GM19467 (cell line): ENCODE data around the gene FGD2.
"Not testable (repeated sequence)": the region's sequence is repeated elsewhere in the genome, so short reads cannot be mapped to it uniquely, and the experiment has no call there.

Source experiments
- ATAC-seq: cut with Tn5 transposase; IDR thresholded peaks from one replicate; pipeline ENCODE4 v1.9.1; 2021; ENCODE audit warnings: mild to moderate bottlenecking, moderate library complexity; ENCODE audit not compliant: unreplicated experiment

FGD2 gene

DNA sequence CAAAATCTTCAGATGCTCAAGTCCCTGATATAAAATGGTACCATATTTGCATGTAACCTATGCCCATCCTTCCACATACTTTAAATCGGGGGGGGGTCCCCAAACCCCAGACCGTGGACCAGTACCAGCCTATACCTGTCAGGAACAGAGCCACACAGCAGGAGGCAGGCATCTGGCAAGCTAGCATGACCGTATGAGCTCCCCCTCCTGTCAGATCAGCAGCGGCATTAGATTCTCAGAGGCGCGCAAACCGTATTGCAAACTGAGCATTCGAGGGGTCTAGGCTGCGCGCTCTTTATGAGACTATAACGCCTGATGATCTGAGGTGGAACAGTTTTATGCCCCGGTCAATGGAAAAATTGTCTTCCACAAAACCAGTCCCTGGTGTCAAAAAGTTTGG is 30.7 kb downstream of the FGD2 start:
- no peak for ATAC-seq

GRCh38 chr6:37038292-37039198 is 33.1 kb downstream of the FGD2 start:
- no peak for ATAC-seq

DNA sequence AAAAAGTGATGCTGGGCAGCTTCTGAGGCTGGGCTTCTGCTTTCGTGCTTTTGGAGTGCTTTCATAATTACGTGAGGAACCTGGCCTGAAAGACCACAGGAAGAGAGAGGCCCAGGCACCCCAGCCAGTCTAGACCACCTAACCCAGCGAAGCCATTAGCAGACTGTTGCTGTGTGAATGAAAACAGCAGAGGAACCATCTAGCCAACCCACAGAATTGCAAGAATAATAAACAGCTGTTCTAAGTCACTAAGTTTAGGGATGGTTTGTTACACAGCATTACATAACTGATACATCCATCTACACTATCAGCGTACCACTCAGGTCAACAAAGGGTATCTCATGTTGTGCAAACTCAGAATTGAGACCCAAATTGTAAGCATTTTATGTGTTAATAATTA is 34.5 kb downstream of the FGD2 start:
- ATAC-seq = no peak

GRCh38 chr6:37041521-37041920 is 36.1 kb downstream of the FGD2 start:
- no peak for ATAC-seq

- no peak for ATAC-seq
Measured at GRCh38 chr6:37042150-37042549, 36.7 kb downstream of the FGD2 start.

- ATAC-seq = not testable (repeated sequence)
Measured at GRCh38 chr6:37043091-37043490, 37.6 kb downstream of the FGD2 start.

DNA sequence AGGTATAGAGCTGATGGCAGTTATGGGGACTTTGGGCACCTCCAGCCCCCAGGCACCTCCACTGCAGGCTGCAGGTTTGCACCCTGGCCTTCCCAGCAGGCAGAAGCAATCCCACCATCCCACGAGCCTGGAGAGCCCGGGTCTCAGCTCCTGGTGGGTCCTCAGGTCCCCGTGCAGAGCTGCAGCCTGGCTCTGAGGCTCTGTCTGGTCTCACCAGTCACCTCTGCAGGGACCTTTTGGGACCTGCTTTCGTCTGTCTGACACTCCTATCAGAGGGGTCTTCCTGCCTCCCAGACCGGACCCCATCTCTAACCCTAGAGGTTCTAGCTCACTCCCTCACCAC is 41.9 kb downstream of the FGD2 start:
- ATAC-seq = no peak

GRCh38 chr6:37047689-37048402 is 42.4 kb downstream of the FGD2 start:
- ATAC-seq = no peak

DNA sequence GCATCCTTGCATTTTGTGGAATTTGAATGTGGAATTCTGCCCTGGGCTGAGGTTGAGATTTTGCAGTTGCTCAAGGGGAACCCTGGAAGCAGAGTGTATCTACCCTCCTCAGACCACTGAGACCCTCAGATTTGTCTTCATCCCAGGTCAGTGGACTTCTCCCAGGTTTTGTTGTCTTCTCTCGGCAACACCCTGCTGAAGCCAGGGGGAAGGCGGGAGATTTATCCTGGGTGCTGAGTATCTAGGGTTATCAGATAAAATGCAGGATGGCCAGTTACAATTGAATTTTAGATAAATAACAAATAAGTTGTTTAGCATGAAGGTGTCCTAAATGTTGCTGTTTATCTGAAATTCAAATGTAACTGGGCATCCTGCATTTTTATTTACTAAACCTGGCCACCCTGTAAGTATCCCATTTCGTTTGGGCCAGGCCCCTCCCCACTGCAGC is 43.0 kb downstream of the FGD2 start:
- no peak for ATAC-seq

- ATAC-seq = peak; percentile 47
Measured at GRCh38 chr6:37048851-37049757, 43.6 kb downstream of the FGD2 start.

- peak; percentile 3 for ATAC-seq
Measured at GRCh38 chr6:37049758-37050044, 44.2 kb downstream of the FGD2 start.

- peak; percentile 43 for ATAC-seq
Measured at GRCh38 chr6:37050045-37050853, 44.8 kb downstream of the FGD2 start.

DNA sequence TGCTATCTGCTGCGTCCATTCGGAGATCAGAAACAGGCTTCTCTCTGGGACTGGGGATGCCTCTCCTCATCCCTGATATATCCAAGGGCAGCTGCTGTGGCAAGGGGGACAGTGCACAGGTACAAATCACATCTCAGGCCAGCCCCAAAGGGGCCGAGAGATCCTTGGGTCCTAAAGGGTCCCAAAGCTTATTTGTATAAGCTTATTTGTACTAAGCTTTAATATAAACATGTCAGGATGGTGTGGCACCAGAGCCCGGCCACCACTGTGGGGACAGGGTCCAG is 45.3 kb downstream of the FGD2 start:
- no peak for ATAC-seq

DNA sequence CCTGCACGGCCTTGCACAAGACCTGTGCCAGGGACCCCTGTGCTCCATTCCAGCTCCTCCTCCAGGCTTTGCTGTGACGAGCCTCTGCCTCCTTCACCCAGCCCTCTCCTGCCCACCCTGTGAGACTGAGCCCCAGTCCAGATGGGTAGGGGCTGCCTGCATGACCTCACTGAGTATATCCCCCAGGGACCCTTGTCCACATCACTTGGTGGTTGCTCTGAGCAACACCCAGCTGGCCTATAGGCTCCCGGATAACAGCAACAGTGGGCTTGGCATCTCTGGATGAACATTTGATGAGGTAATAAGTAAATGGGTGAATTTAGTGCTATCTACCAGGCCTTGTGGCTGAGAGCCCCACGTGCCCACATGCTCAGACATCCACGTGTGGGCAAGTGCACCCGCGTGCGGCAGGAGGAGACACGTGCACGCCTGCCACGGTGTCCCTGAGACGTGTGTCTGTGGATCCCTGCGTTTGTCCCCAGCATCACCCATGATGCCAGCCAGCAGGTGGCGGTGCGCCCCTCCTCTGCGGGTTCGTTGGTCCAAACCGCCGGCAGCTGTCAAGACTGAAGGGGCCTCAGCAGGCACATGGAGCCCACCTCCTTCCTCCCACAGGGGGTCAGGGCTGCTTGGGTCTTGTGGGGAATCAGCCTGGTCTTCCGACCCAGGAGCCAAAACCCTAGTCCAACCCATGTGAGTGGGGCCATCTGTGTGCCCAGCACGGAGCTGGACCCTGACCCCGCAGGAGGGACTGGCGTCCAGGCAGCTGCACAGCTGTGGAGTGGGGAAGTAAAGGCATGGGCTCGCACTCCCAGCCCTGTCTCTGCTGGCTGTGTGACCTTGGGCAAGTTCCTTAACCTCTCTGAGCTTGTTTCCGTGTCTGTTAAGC is 45.9 kb downstream of the FGD2 start:
- no peak for ATAC-seq

DNA sequence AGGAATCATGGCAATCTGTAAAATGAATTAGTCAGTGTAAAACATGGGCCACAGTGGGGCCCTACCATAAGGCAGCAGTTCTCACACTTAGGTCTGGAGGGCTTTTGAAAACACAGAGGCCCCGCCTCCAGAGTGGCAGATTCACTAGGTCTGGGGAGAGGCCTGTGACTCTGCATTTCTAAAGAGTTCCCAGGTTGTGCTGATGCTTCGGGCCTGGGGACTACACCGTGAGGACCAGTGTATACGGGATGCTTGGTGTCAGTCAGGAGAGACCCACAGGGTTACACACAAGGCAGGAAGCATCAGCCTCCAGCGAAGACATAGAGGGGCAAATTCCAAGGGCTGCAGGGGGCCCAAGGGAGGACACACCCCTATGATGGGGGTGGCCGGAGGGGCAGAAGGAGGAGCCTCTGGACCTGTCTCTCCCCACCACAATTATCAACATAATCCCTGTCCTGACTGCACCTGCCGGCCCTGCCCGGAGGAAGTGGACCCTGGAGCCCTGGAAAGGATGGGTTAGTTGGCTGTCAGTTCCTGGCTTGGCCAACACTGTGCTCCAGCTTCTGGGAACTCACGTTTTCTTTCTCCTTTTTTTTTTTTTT is 46.7 kb downstream of the FGD2 start:
- no peak for ATAC-seq

GRCh38 chr6:37053683-37054082 is 48.2 kb downstream of the FGD2 start:
- ATAC-seq = no peak

- no peak for ATAC-seq
Measured at GRCh38 chr6:37054171-37054570, 48.7 kb downstream of the FGD2 start.

- no peak for ATAC-seq
Measured at GRCh38 chr6:37054580-37054979, 49.1 kb downstream of the FGD2 start.

DNA sequence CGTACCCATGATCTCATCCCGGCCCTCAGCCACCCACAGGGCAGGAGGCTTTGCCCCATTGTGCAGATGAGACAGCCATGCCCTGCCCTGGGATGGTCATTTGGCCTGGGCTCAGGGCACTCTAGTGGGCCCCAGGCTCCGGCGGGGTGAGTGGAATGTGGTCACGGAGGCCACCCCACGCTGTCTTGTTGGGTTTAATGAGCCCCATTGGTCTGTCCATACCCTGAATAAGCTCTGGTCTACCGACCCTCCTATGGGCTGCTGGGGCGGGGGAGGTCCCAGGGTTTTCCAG is 50.6 kb downstream of the FGD2 start:
- no peak for ATAC-seq
